Central memory CD4-positive, alpha-beta T cell (primary cell): ENCODE data around the gene ATXN3.
A peak's percentile ranks its signal among the peaks of the same experiment; 100 is the strongest.
"Not testable (repeated sequence)": the region's sequence is repeated elsewhere in the genome, so short reads cannot be mapped to it uniquely, and the experiment has no call there.

Experiments
- DNase-seq: peaks from one replicate; pipeline ENCODE4 v3.0.0; 2022

Gene ATXN3

GRCh38 chr14:92058006-92058917, 48.1 kb downstream of the ATXN3 start:
- DNase-seq, result no peak

GRCh38 chr14:92049781-92050180, 56.6 kb downstream of the ATXN3 start:
- DNase-seq, result no peak

GRCh38 chr14:92049221-92049620, 57.2 kb downstream of the ATXN3 start:
- DNase-seq, result not testable (repeated sequence)

GRCh38 chr14:92045904-92046303, 60.5 kb downstream of the ATXN3 start:
- DNase-seq, result not testable (repeated sequence)

GRCh38 chr14:92041766-92042165, 64.6 kb downstream of the ATXN3 start:
- DNase-seq, result not testable (repeated sequence)

GRCh38 chr14:92041203-92041602, 65.2 kb downstream of the ATXN3 start:
- no peak for DNase-seq

- DNase-seq, result no peak
Measured at GRCh38 chr14:92040431-92041051, 65.8 kb downstream of the ATXN3 start.

GRCh38 chr14:92039719-92040430, 66.5 kb downstream of the ATXN3 start, which contains the start of gene TRIP11:
Gene TRIP11, minus strand, starts transcription at chr14:92040059. Its CDS starts 374 bp downstream, at chr14:92039685.
- DNase-seq, result peak; percentile 93

- DNase-seq, result peak; percentile 6
Measured at GRCh38 chr14:92039063-92039718, 67.2 kb downstream of the ATXN3 start.

- no peak for DNase-seq
Measured at GRCh38 chr14:92037989-92038388, 68.4 kb downstream of the ATXN3 start.

- DNase-seq, result no peak
Measured at GRCh38 chr14:92035890-92036289, 70.5 kb downstream of the ATXN3 start.

- no peak for DNase-seq
Measured at GRCh38 chr14:92033906-92034687, 72.3 kb downstream of the ATXN3 start.

- DNase-seq, result no peak
Measured at GRCh38 chr14:92033433-92033832, 72.9 kb downstream of the ATXN3 start.

- DNase-seq, result no peak
Measured at GRCh38 chr14:92026548-92027190, 79.7 kb downstream of the ATXN3 start.

- DNase-seq, result no peak
Measured at GRCh38 chr14:92022036-92022435, 84.3 kb downstream of the ATXN3 start.

- no peak for DNase-seq
Measured at GRCh38 chr14:92021523-92021922, 84.9 kb downstream of the ATXN3 start.

GRCh38 chr14:92014040-92014439, 92.3 kb downstream of the ATXN3 start:
- DNase-seq, result no peak

- DNase-seq, result no peak
Measured at GRCh38 chr14:92012121-92012748, 94.1 kb downstream of the ATXN3 start.

GRCh38 chr14:92010644-92011043, 95.7 kb downstream of the ATXN3 start:
- DNase-seq, result no peak

GRCh38 chr14:92009604-92010003, 96.8 kb downstream of the ATXN3 start:
- no peak for DNase-seq
